ENCODE measurements around the gene PLA2G2F. TPM values are rescaled to one million over a fixed set of nuclear protein-coding genes. Genes with fewer than 3 reads are reported as not detected.

The PLA2G2F gene
- total RNA-seq: under 1 TPM in 3 of 7 donors, not detected in 4; 0.08 to 0.30 (median 0.15) TPM
- polyA plus RNA-seq: under 1 TPM in 1 of 2 donors, not detected in 1; 0.02 TPM
- long read RNA-seq, donor 1: 0 reads
- long read RNA-seq, donor 2: 0 reads
- long read RNA-seq, donor 3: 0 reads

- Histone ChIP-seq H3K9me3 (no peaks in the 10 kb centered on the region), H3K27ac (no peak within 1 kb of the TSS), H3K36me3 (no peaks in the 10 kb centered on the region), H3K4me1 (ENCODE audit: insufficient read depth) (peaks cover 7% of the 10 kb centered on the region), H3K27me3 (no peaks in the 10 kb centered on the region), H3K4me3 (no peak within 1 kb of the TSS)
- TF ChIP-seq EP300 (IDR thresholded peaks at IDR 0.05) (no peak), POLR2A (IDR thresholded peaks at IDR 0.05) (no peak)
- TF ChIP-seq, protein P1, sequence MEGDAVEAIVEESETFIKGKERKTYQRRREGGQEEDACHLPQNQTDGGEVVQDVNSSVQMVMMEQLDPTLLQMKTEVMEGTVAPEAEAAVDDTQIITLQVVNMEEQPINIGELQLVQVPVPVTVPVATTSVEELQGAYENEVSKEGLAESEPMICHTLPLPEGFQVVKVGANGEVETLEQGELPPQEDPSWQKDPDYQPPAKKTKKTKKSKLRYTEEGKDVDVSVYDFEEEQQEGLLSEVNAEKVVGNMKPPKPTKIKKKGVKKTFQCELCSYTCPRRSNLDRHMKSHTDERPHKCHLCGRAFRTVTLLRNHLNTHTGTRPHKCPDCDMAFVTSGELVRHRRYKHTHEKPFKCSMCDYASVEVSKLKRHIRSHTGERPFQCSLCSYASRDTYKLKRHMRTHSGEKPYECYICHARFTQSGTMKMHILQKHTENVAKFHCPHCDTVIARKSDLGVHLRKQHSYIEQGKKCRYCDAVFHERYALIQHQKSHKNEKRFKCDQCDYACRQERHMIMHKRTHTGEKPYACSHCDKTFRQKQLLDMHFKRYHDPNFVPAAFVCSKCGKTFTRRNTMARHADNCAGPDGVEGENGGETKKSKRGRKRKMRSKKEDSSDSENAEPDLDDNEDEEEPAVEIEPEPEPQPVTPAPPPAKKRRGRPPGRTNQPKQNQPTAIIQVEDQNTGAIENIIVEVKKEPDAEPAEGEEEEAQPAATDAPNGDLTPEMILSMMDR (IDR thresholded peaks at IDR 0.05): no peak
- 93 to 98% (median 95%) methylated on average over 9 of the region's 9 CpGs for WGBS, 3 donors
- no peak for DNase-seq
- intact Hi-C loops (cut with DNase I): no loop called here
These were observed at the start of gene PLA2G2F for GRCh38 chr1:20138961-20139550. Gene PLA2G2F, plus strand, starts transcription at chr1:20139323. Its CDS starts 105 bp downstream, at chr1:20139428.

- H3K36me3 ChIP-seq: no peaks in the 10 kb centered on the region
- H3K4me1 ChIP-seq (ENCODE audit: insufficient read depth): peaks cover 10% of the 10 kb centered on the region
- H3K27me3 ChIP-seq: no peaks in the 10 kb centered on the region
- intact Hi-C loops (cut with DNase I): no loop called here
- no peak for DNase-seq
- TF ChIP-seq, protein P1 (IDR thresholded peaks at IDR 0.05): no peak
- TF ChIP-seq EP300 (IDR thresholded peaks at IDR 0.05): no peak
- TF ChIP-seq POLR2A (IDR thresholded peaks at IDR 0.05): no peak
- no peak overlapping the region for H3K27ac ChIP-seq
- no peak overlapping the region for H3K4me3 ChIP-seq
- H3K9me3 ChIP-seq: no peaks in the 10 kb centered on the region
- 90 to 94% (median 91%) methylated on average over 19 of the region's 19 CpGs for WGBS, 3 donors
These were observed 49.6 kb upstream of the PLA2G2F start for GRCh38 chr1:20089328-20090077.

- intact Hi-C loops (cut with DNase I): no loop called here
- Histone ChIP-seq H3K4me1 (ENCODE audit: insufficient read depth) (peaks cover 10% of the 10 kb centered on the region), H3K36me3 (no peaks in the 10 kb centered on the region), H3K27me3 (no peaks in the 10 kb centered on the region), H3K4me3 (no peak overlapping the region), H3K9me3 (no peaks in the 10 kb centered on the region), H3K27ac (no peak overlapping the region)
- DNase-seq: no peak
- 71 to 84% (median 77%) methylated on average over 3 of the region's 3 CpGs for WGBS, 3 donors
- TF ChIP-seq, protein P1 (IDR thresholded peaks at IDR 0.05): no peak
- TF ChIP-seq POLR2A (IDR thresholded peaks at IDR 0.05) (no peak), EP300 (IDR thresholded peaks at IDR 0.05) (no peak)
These were observed 49.0 kb upstream of the PLA2G2F start for GRCh38 chr1:20090119-20090518.

DNA sequence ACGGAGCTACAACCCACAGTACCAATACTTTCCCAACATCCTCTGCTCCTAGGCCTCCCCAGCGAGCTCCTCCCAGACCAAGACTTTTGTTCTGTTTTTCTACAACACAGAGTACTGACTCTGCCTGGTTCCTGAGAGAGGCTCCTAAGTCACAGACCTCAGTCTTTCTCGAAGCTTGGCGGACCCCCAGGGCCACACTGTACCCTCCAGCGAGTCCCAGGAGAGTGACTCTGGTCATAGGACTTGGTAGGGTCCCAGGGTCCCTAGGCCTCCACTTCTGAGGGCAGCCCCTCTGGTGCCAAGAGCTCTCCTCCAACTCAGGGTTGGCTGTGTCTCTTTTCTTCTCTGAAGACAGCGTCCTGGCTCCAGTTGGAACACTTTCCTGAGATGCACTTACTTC lies 48.5 kb upstream of the PLA2G2F start:
- intact Hi-C loops (cut with DNase I): no loop called here
- no peak for DNase-seq
- no peak overlapping the region for H3K27ac ChIP-seq
- TF ChIP-seq POLR2A (IDR thresholded peaks at IDR 0.05) (no peak), EP300 (IDR thresholded peaks at IDR 0.05) (no peak)
- TF ChIP-seq, protein P1 (IDR thresholded peaks at IDR 0.05): no peak
- H3K36me3 ChIP-seq: no peaks in the 10 kb centered on the region
- WGBS, 3 donors: 93 to 95% (median 93%) methylated on average over 6 of the region's 6 CpGs
- H3K4me1 ChIP-seq (ENCODE audit: insufficient read depth): peaks cover 10% of the 10 kb centered on the region
- no peaks in the 10 kb centered on the region for H3K9me3 ChIP-seq
- H3K27me3 ChIP-seq: no peaks in the 10 kb centered on the region
- H3K4me3 ChIP-seq: no peak overlapping the region
